ENCODE data around the gene PCDH17. TPM values are rescaled to one million over a fixed set of nuclear protein-coding genes. Genes with fewer than 3 reads are reported as not detected.

The PCDH17 gene
- total RNA-seq, 1 donor from 2014 or later = 36.0 TPM

DNA sequence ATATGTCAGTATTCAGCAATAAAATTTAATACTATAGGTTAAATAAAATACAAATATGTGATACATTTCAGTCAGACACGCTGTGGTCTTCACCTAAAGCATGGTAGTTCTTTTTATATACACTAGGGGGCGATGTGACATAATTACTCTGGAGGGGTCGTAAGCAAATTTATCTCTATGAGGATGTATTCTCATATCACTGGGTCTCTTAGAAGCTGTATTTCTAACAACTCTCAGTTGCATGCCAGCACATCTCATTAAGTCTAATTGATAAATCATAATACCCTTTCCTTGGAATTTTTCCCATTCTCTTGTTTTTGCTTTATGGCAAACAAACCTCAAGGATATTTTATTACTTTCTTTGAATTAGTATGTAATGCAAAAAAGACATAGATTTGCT lies 3.9 kb upstream of the PCDH17 start:
- Histone ChIP-seq H3K4me3 (no peak overlapping the region), H3K4me1 (peaks cover 4 to 7% of the 10 kb centered on the region in 2 donors), H3K27ac (no peak overlapping the region), H3K9me3 (no peaks in the 10 kb centered on the region), H3K36me3 (no peaks in the 10 kb centered on the region), H3K27me3 (no peaks in the 10 kb centered on the region)
- intact Hi-C loops (cut with DNase I) = no loop called here
- TF ChIP-seq, protein P1, sequence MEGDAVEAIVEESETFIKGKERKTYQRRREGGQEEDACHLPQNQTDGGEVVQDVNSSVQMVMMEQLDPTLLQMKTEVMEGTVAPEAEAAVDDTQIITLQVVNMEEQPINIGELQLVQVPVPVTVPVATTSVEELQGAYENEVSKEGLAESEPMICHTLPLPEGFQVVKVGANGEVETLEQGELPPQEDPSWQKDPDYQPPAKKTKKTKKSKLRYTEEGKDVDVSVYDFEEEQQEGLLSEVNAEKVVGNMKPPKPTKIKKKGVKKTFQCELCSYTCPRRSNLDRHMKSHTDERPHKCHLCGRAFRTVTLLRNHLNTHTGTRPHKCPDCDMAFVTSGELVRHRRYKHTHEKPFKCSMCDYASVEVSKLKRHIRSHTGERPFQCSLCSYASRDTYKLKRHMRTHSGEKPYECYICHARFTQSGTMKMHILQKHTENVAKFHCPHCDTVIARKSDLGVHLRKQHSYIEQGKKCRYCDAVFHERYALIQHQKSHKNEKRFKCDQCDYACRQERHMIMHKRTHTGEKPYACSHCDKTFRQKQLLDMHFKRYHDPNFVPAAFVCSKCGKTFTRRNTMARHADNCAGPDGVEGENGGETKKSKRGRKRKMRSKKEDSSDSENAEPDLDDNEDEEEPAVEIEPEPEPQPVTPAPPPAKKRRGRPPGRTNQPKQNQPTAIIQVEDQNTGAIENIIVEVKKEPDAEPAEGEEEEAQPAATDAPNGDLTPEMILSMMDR (IDR thresholded peaks at IDR 0.05) = peak in 2 of 3 experiments; percentile 42 to 45
- DNase-seq (ENCODE audit: low spot score in 2 of 2) = no peak

DNA sequence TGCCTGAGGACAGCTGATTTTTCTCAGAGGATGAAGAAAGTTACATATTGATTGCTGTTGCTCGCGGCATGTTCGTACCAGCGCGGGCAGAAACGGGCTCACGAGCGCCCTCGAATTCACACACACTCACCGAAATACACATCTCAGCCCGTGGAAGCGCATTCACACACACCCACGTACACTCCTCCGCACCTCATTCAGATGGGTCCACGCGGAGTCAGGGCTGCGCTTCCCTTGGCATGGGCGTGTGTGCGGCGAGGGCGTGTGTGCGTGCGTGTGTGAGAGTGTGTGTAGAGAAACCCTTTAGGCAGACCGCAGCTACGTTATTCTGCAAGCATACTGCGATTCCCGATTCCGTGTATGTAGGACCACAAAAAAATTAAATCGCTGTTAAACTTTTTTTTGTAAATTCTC lies 2.1 kb upstream of the PCDH17 start:
- no peaks in the 10 kb centered on the region for H3K36me3 ChIP-seq
- peaks cover 15% of the 10 kb centered on the region for H3K27me3 ChIP-seq
- peak overlapping the region; percentile 59 to 65 for H3K4me3 ChIP-seq
- TF ChIP-seq, protein P1 (IDR thresholded peaks at IDR 0.05) = no peak
- peaks cover 4 to 7% of the 10 kb centered on the region in 2 donors for H3K4me1 ChIP-seq
- no peak overlapping the region for H3K27ac ChIP-seq
- no peaks in the 10 kb centered on the region for H3K9me3 ChIP-seq
- intact Hi-C loops (cut with DNase I) = no loop called here
- peak in 1 of 2 donors; percentile 63 for DNase-seq (ENCODE audit: low spot score in 2 of 2)

DNA sequence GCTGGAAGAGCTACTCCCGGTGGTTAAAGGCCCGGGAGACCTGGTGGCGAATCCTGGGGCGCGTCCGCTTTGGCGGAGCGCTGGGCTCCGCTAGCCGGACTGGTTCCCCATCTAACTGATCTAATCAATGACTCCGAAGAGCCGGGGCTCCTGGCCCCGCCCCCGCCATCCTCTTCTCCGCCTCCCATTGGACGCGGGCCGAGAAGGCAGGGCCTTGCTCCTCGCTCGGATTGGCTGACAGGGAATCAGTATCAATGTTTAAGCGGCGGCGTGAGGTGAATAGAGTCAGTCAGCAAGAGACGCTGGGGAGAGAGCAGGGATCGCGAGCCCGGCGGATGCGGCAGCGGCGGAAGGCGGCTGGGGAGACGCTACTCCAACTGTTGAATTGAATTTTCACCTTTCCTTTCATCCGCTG lies 1.7 kb upstream of the PCDH17 start:
- H3K27me3 ChIP-seq = peaks cover 16% of the 10 kb centered on the region
- peak overlapping the region; percentile 59 to 65 for H3K4me3 ChIP-seq
- peak; percentile 20 to 87 for DNase-seq (ENCODE audit: low spot score in 2 of 2)
- TF ChIP-seq, protein P1 (IDR thresholded peaks at IDR 0.05) = no peak
- intact Hi-C loops (cut with DNase I) = no loop called here
- no peaks in the 10 kb centered on the region for H3K9me3 ChIP-seq
- no peaks in the 10 kb centered on the region for H3K36me3 ChIP-seq
- peaks cover 4 to 7% of the 10 kb centered on the region in 2 donors for H3K4me1 ChIP-seq
- H3K27ac ChIP-seq = no peak overlapping the region

DNA sequence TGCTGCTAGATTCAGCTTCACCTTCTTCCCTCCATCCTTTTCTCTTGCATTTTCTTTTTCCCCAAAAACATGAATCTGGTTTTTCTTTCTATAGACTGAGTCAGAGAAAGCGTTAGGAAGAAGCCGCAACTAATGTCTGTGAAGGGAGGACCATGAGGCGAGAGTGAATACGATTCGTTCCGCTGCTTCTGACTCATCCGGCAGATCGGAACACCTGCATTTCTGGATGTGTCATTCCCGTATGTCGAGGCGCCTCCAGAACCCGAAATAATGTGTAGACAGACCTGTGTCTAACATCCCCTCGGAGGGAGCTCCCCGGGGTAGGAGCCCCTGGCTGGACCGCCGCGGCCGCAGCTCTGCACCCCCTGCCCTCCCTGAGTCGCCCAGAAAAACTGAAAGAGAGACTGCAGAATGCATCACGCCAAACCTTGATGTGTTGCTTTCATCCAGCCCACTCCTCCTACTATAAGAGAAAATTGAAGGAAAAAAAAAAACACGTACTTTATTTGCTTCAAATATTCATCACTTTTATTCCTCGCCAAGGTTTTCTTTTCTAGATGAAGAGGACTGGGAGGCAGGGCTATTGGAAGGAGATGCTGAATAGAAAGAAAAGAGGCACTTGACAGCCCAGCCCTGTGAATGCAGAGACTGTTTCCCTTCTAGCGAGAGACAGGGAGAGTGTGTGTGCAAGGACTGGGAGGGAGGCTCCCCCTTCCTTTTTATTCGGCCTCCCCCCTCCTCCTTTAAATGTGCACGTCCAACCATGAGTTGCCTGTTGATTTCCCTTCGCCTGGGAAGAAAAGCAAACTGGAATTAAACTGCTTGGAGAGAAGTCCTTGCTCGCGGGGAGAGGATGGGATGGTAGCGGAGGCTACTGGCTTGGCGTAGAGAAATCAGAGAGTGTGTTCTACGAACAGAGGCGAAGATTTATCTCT lies 616 bp upstream of the PCDH17 start:
- TF ChIP-seq, protein P1 (IDR thresholded peaks at IDR 0.05) = no peak
- Histone ChIP-seq H3K9me3 (no peaks in the 10 kb centered on the region), H3K36me3 (no peaks in the 10 kb centered on the region), H3K27me3 (peaks cover 16% of the 10 kb centered on the region), H3K27ac (peak overlapping the region; percentile 12 to 24), H3K4me1 (peaks cover 4 to 7% of the 10 kb centered on the region in 2 donors), H3K4me3 (peak overlapping the region; percentile 59 to 65)
- peak in 1 of 2 donors; percentile 57 for DNase-seq (ENCODE audit: low spot score in 2 of 2)
- intact Hi-C loops (cut with DNase I) = no loop called here

DNA sequence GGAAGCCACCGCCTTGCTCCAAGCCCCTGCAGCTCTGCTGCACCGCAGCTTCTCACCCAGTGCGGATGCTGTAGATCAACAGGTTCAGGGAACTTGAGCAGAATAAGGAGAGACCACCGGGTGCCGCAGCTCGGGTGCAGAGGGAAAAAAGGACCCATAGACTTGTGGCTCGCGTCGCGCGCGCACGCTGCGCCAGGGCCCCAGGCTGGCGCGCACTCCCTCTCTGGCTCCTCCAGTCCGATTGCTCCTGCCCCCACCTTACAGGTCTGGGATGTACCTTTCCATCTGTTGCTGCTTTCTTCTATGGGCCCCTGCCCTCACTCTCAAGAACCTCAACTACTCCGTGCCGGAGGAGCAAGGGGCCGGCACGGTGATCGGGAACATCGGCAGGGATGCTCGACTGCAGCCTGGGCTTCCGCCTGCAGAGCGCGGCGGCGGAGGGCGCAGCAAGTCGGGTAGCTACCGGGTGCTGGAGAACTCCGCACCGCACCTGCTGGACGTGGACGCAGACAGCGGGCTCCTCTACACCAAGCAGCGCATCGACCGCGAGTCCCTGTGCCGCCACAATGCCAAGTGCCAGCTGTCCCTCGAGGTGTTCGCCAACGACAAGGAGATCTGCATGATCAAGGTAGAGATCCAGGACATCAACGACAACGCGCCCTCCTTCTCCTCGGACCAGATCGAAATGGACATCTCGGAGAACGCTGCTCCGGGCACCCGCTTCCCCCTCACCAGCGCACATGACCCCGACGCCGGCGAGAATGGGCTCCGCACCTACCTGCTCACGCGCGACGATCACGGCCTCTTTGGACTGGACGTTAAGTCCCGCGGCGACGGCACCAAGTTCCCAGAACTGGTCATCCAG lies 964 bp downstream of the PCDH17 start:
- TF ChIP-seq, protein P1 (IDR thresholded peaks at IDR 0.05) = no peak
- peaks cover 16% of the 10 kb centered on the region for H3K27me3 ChIP-seq
- H3K4me1 ChIP-seq = peaks cover 4 to 7% of the 10 kb centered on the region in 2 donors
- no peaks in the 10 kb centered on the region for H3K9me3 ChIP-seq
- peak overlapping the region; percentile 59 to 65 for H3K4me3 ChIP-seq
- H3K36me3 ChIP-seq = no peaks in the 10 kb centered on the region
- DNase-seq (ENCODE audit: low spot score in 2 of 2) = peak in 1 of 2 donors; percentile 56
- H3K27ac ChIP-seq = no peak overlapping the region
- intact Hi-C loops (cut with DNase I) = no loop called here
